Activated T-cell treated with anti-CD3 and anti-CD28 coated beads, Interleukin-2, amount 50 U/mL, for 24 hours (primary cell): ENCODE measurements around the gene DUSP8.
"Not testable (repeated sequence)": the region's sequence is repeated elsewhere in the genome, so short reads cannot be mapped to it uniquely, and the experiment has no call there.

ENCODE experiments used
- DNase-seq: peaks from one replicate; pipeline ENCODE4 v3.0.0-alpha.2; 2020
- H3K27ac Mint-ChIP-seq: 2 replicates; pipeline ENCODE4 v1.8.0; 2020; ENCODE audit warnings: mild to moderate bottlenecking, mixed read lengths
- H3K27me3 Mint-ChIP-seq: 2 replicates; pipeline ENCODE4 v1.8.0; 2020; ENCODE audit warnings: mixed read lengths
- H3K36me3 Mint-ChIP-seq: 2 replicates; pipeline ENCODE4 v1.8.0; 2020; ENCODE audit warnings: low read depth, mixed read lengths
- H3K4me1 Mint-ChIP-seq: 2 replicates; pipeline ENCODE4 v1.8.0; 2020; ENCODE audit warnings: low read depth, mixed read lengths
- H3K4me3 Mint-ChIP-seq: 2 replicates; pipeline ENCODE4 v1.8.0; 2020; ENCODE audit warnings: mild to moderate bottlenecking, moderate library complexity, mixed read lengths
- H3K9me3 Mint-ChIP-seq: 2 replicates; pipeline ENCODE4 v1.8.0; 2020; ENCODE audit warnings: mixed read lengths

DUSP8 gene, protein sequence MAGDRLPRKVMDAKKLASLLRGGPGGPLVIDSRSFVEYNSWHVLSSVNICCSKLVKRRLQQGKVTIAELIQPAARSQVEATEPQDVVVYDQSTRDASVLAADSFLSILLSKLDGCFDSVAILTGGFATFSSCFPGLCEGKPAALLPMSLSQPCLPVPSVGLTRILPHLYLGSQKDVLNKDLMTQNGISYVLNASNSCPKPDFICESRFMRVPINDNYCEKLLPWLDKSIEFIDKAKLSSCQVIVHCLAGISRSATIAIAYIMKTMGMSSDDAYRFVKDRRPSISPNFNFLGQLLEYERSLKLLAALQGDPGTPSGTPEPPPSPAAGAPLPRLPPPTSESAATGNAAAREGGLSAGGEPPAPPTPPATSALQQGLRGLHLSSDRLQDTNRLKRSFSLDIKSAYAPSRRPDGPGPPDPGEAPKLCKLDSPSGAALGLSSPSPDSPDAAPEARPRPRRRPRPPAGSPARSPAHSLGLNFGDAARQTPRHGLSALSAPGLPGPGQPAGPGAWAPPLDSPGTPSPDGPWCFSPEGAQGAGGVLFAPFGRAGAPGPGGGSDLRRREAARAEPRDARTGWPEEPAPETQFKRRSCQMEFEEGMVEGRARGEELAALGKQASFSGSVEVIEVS

DNA sequence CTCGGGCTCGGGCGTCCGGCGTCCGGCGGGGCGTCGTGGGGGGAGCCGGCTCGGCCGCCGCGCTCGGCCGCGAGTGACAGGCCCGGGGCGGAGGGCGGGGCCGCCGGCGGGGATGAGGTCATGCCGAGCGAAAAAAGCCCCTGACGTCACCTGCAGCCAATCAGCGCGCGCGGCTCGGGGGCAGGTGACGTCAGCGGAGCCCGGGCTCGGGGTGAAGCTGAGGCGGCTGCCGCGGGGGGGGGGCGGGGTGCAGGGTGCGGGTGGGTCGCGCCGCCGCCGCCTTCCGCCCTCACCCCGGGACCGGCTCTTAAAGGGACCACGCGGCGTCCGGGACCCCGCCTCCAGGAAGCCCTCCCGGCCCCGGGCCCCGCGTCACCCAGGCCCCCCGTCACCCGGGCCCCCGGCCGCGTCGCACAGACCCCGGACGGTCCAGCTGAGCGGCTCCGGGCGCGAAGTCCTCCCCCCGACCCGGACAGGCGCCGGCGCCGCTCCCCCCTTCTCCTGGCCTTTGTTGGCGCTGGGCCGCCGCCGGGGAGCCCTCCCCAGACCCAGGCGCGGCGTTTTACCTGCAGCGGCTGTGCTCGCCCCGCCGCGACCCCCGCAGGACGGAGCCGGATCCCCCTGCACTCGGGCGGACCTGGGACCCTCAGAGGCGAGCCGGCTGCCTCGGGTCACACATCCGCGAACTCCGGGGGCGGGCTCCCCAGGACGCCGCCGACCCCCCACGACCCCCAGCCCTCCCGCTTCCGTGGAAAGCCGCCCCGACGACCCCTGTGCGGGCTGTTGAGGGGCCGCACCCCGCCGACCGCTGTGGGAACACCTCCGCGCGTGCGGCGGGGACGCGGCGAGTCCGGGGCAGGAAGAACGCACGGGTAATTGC is at the start of gene DUSP8:
DUSP8 (minus strand) TSS at position 75 of the 880 bp plus-strand sequence. CDS start 6,445 bp downstream, outside the sequence.
- Mint-ChIP-seq H3K4me3 (peak within 1 kb of the TSS; percentile 53), H3K27me3 (peaks cover 10% of the 10 kb centered on the region), H3K36me3 (no peaks in the 10 kb centered on the region), H3K9me3 (no peaks in the 10 kb centered on the region), H3K4me1 (peaks cover 20% of the 10 kb centered on the region), H3K27ac (no peak within 1 kb of the TSS)
- peak; percentile 92 for DNase-seq

DNA sequence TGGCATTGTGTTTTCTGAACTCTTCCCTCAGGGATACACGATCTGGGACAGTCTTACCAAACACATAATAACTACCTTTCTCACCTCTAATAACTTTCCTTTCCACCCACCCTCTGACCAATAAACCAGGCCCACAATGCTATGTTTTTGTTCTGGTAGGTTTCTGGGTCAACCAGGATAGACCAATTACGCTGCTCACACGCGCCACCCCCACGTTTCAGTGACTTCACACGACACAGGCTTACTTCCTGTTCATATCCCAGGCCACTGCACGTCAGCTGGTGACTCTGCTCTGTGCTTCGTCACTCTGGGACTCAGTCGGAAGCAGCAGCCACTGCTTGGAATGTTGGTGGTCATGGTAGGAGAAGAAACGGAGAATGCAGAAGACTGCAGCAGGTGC is 47.4 kb upstream of the DUSP8 start:
- no peaks in the 10 kb centered on the region for H3K9me3 Mint-ChIP-seq
- no peak overlapping the region for H3K4me3 Mint-ChIP-seq
- no peak for DNase-seq
- H3K27me3 Mint-ChIP-seq, result peaks cover 28% of the 10 kb centered on the region
- H3K36me3 Mint-ChIP-seq, result no peaks in the 10 kb centered on the region
- H3K4me1 Mint-ChIP-seq, result peaks cover 7% of the 10 kb centered on the region
- H3K27ac Mint-ChIP-seq, result no peak overlapping the region

DNA sequence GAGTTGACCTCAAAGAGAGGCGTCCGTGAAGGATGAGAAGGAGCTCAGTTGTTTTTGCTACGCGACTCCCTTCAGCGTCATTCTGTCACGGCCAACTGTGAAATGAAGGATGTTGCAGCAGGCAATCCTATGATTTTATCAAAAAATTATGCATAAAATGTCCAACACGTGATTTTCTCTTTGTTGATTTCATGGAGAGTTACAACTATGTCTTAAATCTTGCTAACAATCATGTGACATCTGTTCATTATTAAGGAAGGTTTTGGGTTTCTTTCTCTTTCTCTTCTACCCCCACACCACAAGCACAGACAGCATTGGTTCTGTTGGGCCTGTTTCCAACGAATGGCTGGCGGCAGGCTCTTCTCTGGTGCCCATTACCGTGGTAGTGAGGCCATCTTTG is 46.2 kb upstream of the DUSP8 start:
- DNase-seq, result no peak
- Mint-ChIP-seq H3K27me3 (peaks cover 28% of the 10 kb centered on the region), H3K27ac (no peak overlapping the region), H3K36me3 (no peaks in the 10 kb centered on the region), H3K9me3 (no peaks in the 10 kb centered on the region), H3K4me1 (peaks cover 7% of the 10 kb centered on the region), H3K4me3 (no peak overlapping the region)

DNA sequence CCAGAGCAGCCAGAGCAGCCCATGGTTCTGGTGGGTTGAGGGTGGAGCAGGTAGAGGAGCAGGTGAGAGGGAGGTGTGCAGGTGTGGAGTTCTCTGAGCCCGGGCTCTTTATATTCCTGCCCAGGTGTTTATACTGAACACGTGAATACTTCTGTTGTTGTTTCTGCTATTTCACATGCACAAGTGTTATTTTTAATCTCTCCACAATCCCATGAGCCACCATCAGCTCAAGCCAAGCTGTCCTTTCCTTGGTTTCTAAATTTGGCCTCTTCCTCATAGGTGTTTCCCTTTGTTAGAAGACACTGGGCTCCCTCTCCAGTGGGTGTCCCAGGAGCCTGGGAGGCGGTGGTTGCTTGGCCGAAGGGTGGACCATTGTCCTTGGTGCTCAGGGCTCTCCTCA is 36.3 kb upstream of the DUSP8 start, which contains the start of gene KRTAP5-3:
KRTAP5-3 (minus strand) TSS at position 101 of the 400 bp plus-strand sequence; CDS start at position 23, 78 bp downstream.
- Mint-ChIP-seq H3K4me1 (peaks cover 8% of the 10 kb centered on the region), H3K27me3 (peaks cover 24% of the 10 kb centered on the region), H3K27ac (no peak within 1 kb of the TSS), H3K9me3 (no peaks in the 10 kb centered on the region), H3K36me3 (no peaks in the 10 kb centered on the region), H3K4me3 (no peak within 1 kb of the TSS)
- DNase-seq, result no peak

DNA sequence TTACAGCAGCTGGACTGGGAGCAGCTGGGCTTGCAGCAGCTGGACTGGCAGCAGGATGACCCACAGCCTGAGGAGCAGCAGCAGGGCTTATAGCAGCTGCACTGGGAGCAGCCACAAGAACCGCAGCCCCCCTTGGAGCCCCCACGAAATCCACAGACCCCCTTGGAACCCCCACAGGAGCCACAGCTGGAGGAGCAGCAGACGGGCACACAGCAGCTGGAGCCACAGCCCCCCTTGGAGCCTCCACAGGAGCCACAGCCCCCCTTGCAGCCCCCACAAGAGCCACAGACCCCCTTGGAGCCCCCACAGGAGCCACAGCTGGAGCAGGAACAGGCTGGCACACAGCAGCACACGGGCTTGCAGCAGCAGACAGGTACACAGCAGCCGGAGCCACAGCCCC is 35.8 kb upstream of the DUSP8 start:
- H3K27ac Mint-ChIP-seq, H3K4me3 Mint-ChIP-seq, H3K4me1 Mint-ChIP-seq, H3K36me3 Mint-ChIP-seq, DNase-seq, H3K9me3 Mint-ChIP-seq: not testable (repeated sequence)
- H3K27me3 Mint-ChIP-seq, result peaks cover 28% of the 10 kb centered on the region

DNA sequence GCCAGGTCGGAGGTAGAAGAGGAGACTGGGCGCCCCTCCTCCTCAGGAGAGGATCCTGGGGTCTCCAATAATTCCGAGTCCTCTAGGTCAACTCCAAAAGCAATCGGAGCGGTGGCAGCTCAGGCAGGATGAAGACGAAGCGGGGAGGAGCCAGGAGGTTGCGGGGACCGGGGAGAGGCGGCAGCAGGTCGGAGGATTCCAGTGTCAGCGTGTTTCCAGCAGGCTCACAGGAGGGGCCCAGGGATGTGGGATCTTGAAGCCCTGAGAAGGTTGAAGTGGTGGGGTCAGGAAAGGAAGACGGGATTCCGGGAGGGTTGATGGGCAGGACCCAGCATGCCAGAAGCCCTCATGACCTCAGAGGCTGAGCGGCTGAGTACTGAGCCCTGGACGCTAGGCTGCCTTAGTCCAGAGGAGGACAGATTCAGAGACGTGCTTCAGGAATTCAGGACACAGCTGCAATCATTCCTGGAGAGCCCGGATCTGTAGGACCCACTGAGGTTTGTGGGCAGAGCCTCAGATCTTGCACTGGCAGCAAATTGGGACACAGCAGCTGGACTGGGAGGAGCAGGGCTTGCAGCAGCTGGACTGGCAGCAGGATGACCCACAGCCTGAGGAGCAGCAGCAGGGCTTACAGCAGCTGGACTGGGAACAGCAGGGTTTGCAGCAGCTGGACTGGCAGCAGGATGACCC is 35.2 kb upstream of the DUSP8 start:
- DNase-seq, H3K36me3 Mint-ChIP-seq, H3K27ac Mint-ChIP-seq, H3K9me3 Mint-ChIP-seq, H3K4me1 Mint-ChIP-seq, H3K4me3 Mint-ChIP-seq: not testable (repeated sequence)
- H3K27me3 Mint-ChIP-seq, result peaks cover 31% of the 10 kb centered on the region

DNA sequence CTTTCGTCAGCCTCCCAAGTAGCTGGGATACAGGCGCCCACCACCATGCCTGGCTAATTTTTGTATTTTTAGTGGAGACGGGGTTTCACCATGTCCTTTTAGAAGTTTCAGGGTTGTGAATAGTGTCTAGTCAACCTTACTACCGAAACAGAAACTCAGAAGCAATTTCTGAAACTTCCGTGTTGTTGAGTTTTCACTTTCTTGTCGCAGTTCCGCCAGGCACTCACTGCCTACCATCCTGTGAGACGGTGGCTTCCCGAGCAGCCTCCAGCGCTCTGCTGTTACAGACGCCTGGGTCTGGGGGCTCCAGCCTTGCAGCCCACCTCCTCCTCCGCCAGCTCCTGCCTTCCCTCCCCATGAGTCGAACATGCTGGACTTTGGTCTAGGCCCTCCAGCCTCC is 33.9 kb upstream of the DUSP8 start:
- not testable (repeated sequence) for H3K27ac Mint-ChIP-seq, DNase-seq, H3K4me1 Mint-ChIP-seq, H3K4me3 Mint-ChIP-seq, H3K9me3 Mint-ChIP-seq, H3K36me3 Mint-ChIP-seq
- H3K27me3 Mint-ChIP-seq, result peaks cover 37% of the 10 kb centered on the region

DNA sequence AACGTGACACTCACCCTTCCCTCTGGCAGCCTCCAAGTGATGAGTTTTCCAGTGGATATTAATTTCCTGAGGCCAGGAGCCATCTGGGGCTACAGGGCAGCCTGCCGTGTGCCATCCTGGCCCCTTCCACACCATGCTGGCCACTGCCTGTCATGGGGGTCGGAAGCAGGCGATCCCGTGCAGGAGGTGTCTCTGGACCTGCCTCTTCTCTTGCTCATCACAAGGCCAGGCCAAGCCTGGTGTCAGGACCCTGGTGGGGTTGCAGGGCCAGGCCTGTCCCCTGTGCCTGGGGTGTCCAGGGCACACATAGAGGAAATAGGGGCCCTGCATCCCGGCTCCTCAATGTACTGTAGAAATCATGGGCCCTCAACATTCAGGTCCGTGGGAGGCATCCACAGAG is 32.6 kb upstream of the DUSP8 start:
- Mint-ChIP-seq H3K36me3 (no peaks in the 10 kb centered on the region), H3K27me3 (peaks cover 37% of the 10 kb centered on the region), H3K27ac (no peak overlapping the region)

DNA sequence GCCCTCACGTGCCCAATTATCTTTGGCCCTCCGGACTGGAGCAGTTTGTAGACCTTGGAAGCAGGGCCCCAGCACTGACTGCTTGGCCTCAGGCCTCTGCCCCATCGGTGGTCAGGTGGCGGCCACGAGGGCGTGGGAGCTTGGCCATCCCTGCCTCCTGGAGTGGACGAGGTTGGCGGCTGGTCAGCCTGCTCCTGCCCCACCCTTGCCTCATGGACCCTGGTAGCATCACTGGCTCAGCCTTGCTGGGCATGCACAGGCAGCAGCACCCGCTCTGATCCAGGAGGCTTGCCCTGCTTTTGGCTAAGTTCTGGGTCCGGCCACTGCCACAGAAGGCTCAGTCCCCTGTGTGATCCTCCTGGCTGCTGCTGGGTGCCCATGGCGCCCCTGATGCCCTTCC is 32.1 kb upstream of the DUSP8 start:
- DNase-seq, result no peak
- peaks cover 8% of the 10 kb centered on the region for H3K4me1 Mint-ChIP-seq
- H3K36me3 Mint-ChIP-seq, result no peaks in the 10 kb centered on the region
- no peaks in the 10 kb centered on the region for H3K9me3 Mint-ChIP-seq
- H3K27ac Mint-ChIP-seq, result no peak overlapping the region
- peaks cover 42% of the 10 kb centered on the region for H3K27me3 Mint-ChIP-seq
- no peak overlapping the region for H3K4me3 Mint-ChIP-seq

More for the DNA sequence above, 32.6 kb upstream of the DUSP8 start:
- no peak for DNase-seq
- no peak overlapping the region for H3K4me3 Mint-ChIP-seq
- no peaks in the 10 kb centered on the region for H3K9me3 Mint-ChIP-seq
- H3K4me1 Mint-ChIP-seq, result peaks cover 8% of the 10 kb centered on the region

DNA sequence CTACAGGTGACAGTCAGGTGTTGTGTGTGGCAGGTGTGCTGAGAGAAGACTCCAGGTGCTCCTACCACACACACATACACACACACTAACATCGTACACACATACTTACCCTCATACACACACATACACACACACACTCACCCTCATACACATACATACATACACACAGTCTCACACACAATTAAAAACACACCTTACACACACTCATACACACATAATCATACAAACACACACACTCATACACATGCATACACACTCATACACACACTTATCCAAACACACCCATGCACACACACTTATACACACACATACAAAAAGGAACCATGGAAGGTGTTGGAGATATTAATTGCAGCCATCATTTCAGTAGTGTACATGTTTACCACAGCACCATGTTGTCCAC is 31.6 kb upstream of the DUSP8 start:
- H3K27ac Mint-ChIP-seq, result no peak overlapping the region
- no peaks in the 10 kb centered on the region for H3K36me3 Mint-ChIP-seq
- peaks cover 8% of the 10 kb centered on the region for H3K4me1 Mint-ChIP-seq
- DNase-seq, result no peak
- H3K4me3 Mint-ChIP-seq, result no peak overlapping the region
- no peaks in the 10 kb centered on the region for H3K9me3 Mint-ChIP-seq
- peaks cover 48% of the 10 kb centered on the region for H3K27me3 Mint-ChIP-seq

DNA sequence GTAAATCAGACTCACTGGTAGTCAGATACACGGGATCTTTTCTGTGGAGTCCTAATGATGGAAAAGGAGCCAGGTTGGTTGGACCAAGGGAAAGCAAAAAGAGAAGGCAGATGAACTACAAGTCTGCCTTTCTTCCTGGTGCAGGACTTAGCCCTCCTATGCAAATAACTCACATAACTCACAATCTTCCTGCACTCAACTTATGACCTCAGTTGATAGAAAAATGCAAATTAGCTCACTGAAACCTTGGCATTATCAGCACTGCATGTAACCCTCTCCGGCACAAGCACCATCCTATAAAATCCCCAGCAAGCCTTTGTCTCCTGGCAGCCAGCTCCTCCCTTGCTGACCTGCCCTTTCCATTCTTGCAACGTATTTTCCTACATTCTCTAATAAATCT is 29.6 kb upstream of the DUSP8 start:
- H3K4me1 Mint-ChIP-seq, H3K9me3 Mint-ChIP-seq, H3K4me3 Mint-ChIP-seq, H3K27ac Mint-ChIP-seq, DNase-seq, H3K36me3 Mint-ChIP-seq: not testable (repeated sequence)
- H3K27me3 Mint-ChIP-seq, result peaks cover 53% of the 10 kb centered on the region

DNA sequence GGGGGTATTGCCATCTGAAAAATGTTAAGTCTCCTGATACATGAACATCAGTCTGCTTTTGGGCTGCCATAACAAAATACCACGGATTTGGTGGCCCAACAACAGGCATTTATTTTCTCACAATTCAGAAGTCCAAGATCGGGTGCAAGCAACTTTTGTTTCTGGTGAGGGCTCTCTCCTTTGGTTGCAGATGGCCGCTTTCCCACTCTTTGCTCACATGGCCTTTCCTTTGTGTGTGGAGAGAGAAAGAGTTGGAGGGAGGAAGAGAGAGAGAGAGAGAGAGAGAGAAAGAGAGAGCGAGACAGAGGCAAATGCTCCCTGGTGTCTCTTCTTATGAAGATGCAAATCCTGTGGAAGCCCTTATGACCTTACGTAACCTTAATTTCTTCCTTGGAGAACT is 28.6 kb upstream of the DUSP8 start:
- H3K4me1 Mint-ChIP-seq, result peaks cover 4% of the 10 kb centered on the region
- no peak overlapping the region for H3K4me3 Mint-ChIP-seq
- DNase-seq, result no peak
- H3K27me3 Mint-ChIP-seq, result peaks cover 57% of the 10 kb centered on the region
- H3K9me3 Mint-ChIP-seq, result no peaks in the 10 kb centered on the region
- H3K27ac Mint-ChIP-seq, result no peak overlapping the region
- H3K36me3 Mint-ChIP-seq, result no peaks in the 10 kb centered on the region

DNA sequence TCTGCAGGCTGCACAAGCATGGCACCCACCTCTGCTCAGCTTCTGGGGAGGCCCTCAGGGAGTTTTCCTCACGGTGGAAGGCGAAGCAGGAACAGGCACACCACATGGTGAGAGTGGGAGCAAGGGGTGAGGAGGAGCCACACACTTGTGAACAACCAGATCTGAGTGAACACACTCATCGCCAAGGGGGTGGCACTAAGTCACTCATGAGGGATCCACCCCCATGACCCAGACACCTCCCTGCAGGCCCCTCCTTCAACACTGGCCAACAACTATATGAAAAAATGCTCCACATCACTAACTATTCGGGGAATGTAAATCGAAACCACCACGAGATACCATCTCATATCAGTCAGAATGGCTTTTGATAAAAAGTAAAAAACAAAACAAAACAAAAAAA is 26.7 kb upstream of the DUSP8 start:
- H3K27ac Mint-ChIP-seq, result no peak overlapping the region
- H3K27me3 Mint-ChIP-seq, result peaks cover 61% of the 10 kb centered on the region
- no peaks in the 10 kb centered on the region for H3K36me3 Mint-ChIP-seq
- no peaks in the 10 kb centered on the region for H3K9me3 Mint-ChIP-seq
- no peak for DNase-seq
- peaks cover 6% of the 10 kb centered on the region for H3K4me1 Mint-ChIP-seq
- H3K4me3 Mint-ChIP-seq, result no peak overlapping the region

DNA sequence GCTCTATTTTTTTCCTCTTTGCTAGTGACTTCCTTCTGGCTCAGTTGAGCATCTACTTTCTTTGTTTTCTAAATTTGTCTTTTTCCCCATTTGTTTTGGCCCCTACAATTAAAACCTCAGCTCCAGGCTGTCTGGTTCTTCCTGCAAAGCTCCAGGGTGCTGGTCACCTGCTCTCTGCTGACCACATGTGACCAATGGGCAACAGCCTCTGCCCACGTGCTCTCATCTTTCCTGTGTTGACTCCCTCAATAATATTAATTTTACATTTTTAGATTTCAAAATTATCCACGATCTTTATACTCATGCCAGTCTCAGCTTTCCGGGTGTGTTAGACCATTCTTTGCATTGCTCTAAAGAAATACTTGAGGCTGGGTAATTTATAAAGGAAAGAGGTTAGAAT is 26.3 kb upstream of the DUSP8 start:
- H3K4me1 Mint-ChIP-seq, DNase-seq, H3K36me3 Mint-ChIP-seq, H3K27ac Mint-ChIP-seq, H3K9me3 Mint-ChIP-seq, H3K4me3 Mint-ChIP-seq: not testable (repeated sequence)
- H3K27me3 Mint-ChIP-seq, result peaks cover 58% of the 10 kb centered on the region
